GM12878 (cell line): Measurements from ENCODE around the gene HIC1. TPM values are rescaled to one million over a fixed set of nuclear protein-coding genes. Genes with fewer than 3 reads are reported as not detected.

Experiments used
- ATAC-seq: fragments of 200-7000 bp; cut with Tn5 transposase; 3 replicates; pipeline ENCODE4 v1.9.1; 2020; ENCODE audit warnings: mild to moderate bottlenecking, moderate library complexity
- BruUV-seq: library from RNA; stranded (reverse); fragments of 400-500 nt; replicated peaks from 2 replicates; lab custom pipeline; 2021; lab: Mats Ljungman, UMichigan
- CTCF ChIA-PET: fragments of 300-600 bp; sonication (Branson Sonifier 250); formaldehyde crosslinking; extraction: SDS; loops from one replicate; lab custom pipeline; 2021; ENCODE audit warnings: inconsistent platforms; lab: Yijun Ruan, JAX
- POLR2A ChIA-PET: fragments of 350-600 bp; formaldehyde crosslinking; extraction: SDS; loops from one replicate; lab custom pipeline; 2021; ENCODE audit warnings: inconsistent platforms; lab: Charles Lee
- RAD21 ChIA-PET: fragments of 300-600 bp; sonication (Branson Sonifier 250); formaldehyde crosslinking; loops from one replicate; lab custom pipeline; 2023; ENCODE audit warnings: antibody characterized with exemption; ENCODE audit not compliant: unreplicated experiment; lab: Charles Lee
- SMC1A ChIA-PET: fragments of 300-600 bp; sonication (Branson Sonifier 250); formaldehyde crosslinking; loops from one replicate; lab custom pipeline; 2023; ENCODE audit not compliant: unreplicated experiment, uncharacterized antibody; lab: Charles Lee
- DNase-seq: peaks from one replicate; pipeline ENCODE4 v3.0.0-alpha.2; 2011; ENCODE audit warnings: low read depth, low spot score
- FAIRE-seq: peaks from 3 replicates; lab custom pipeline; 2011; peaks lifted over from hg19 to GRCh38; lab: Jason Lieb, UNC
- H2AFZ ChIP-seq: 2 replicates; pipeline ENCODE4 v1.6.0; 2011; ENCODE audit warnings: low read depth, low read length, control low read depth; ENCODE audit not compliant: control insufficient read depth
- H3K27ac ChIP-seq: 2 replicates; pipeline ENCODE4 v1.5.1; 2011; ENCODE audit warnings: control low read depth; ENCODE audit not compliant: control insufficient read depth, insufficient read depth
- H3K27me3 ChIP-seq, 2 experiments: replicated peaks in 1 of 2; 2 replicates each; pipeline versions ENCODE4 v1.6.0 to v1.6.1; 2011; ENCODE audit warnings: low read length in 1 of 2; ENCODE audit not compliant: control insufficient read depth in 2 of 2, insufficient read depth in 2 of 2
- H3K36me3 ChIP-seq, 2 experiments: 2 replicates each; pipeline ENCODE4 v1.5.1; 2011; ENCODE audit warnings: low read length in 1 of 2; ENCODE audit not compliant: control insufficient read depth in 2 of 2, insufficient read depth in 2 of 2
- H3K4me1 ChIP-seq: 2 replicates; pipeline ENCODE4 v1.6.1; 2011; ENCODE audit warnings: mild to moderate bottlenecking, low read length, moderate library complexity, mixed read lengths; ENCODE audit not compliant: control insufficient read depth, insufficient read depth
- H3K4me2 ChIP-seq: 2 replicates; pipeline ENCODE4 v1.6.0; 2011; ENCODE audit warnings: control low read depth; ENCODE audit not compliant: control insufficient read depth, insufficient read depth
- H3K4me3 ChIP-seq: fragments of 200-600 bp; sonication (generic); 2 replicates; pipeline ENCODE4 v1.5.1; 2016
- H3K79me2 ChIP-seq: 2 replicates; pipeline ENCODE4 v1.6.0; 2011; ENCODE audit warnings: low read length; ENCODE audit not compliant: control insufficient read depth, insufficient read depth
- H3K9ac ChIP-seq: 2 replicates; pipeline ENCODE4 v1.8.0; 2011; ENCODE audit warnings: low read length, control low read depth, mixed read lengths; ENCODE audit not compliant: control insufficient read depth, insufficient read depth
- H3K9me3 ChIP-seq: replicated peaks from 3 replicates; pipeline ENCODE4 v1.5.1; 2011; ENCODE audit warnings: mild to moderate bottlenecking, low read length; ENCODE audit not compliant: control insufficient read depth, insufficient read depth
- H4K20me1 ChIP-seq: 2 replicates; pipeline ENCODE4 v1.6.0; 2011; ENCODE audit not compliant: control insufficient read depth, insufficient read depth
- BCL3 ChIP-seq: IDR thresholded peaks from 2 replicates; pipeline ENCODE4 v1.6.1; 2011; ENCODE audit warnings: borderline replicate concordance, low read depth, mild to moderate bottlenecking, moderate library complexity, low read length; ENCODE audit not compliant: insufficient read depth, poor library complexity, severe bottlenecking
- CHD2 ChIP-seq: IDR thresholded peaks from 2 replicates; pipeline ENCODE4 v1.6.1; 2011; ENCODE audit warnings: low read depth, low read length, improper control_type of control experiment, borderline replicate concordance
- E4F1 ChIP-seq: fragments of 450-650 bp; IDR thresholded peaks from 2 replicates; pipeline ENCODE4 v1.6.1; 2018; ENCODE audit warnings: borderline replicate concordance, mild to moderate bottlenecking; ENCODE audit not compliant: partially characterized antibody
- GABPA ChIP-seq: IDR thresholded peaks from 2 replicates; pipeline ENCODE4 v1.6.1; 2014; ENCODE audit warnings: antibody characterized with exemption, low read depth, mild to moderate bottlenecking, inconsistent platforms
- SMC3 ChIP-seq: IDR thresholded peaks from 2 replicates; pipeline ENCODE4 v1.6.1; 2011; ENCODE audit warnings: low read length, improper control_type of control experiment, borderline replicate concordance
- ZBED1 ChIP-seq: IDR thresholded peaks from 2 replicates; pipeline ENCODE4 v1.6.1; 2016; ENCODE audit warnings: borderline replicate concordance
- WGBS: methylation state at CpG from one replicate; pipeline ENCODE4 v1.1.6; 2016; ENCODE audit warnings: low lambda C conversion rate; ENCODE audit not compliant: insufficient replicate concordance, insufficient coverage; ENCODE audit errors: missing lambda C conversion rate; 5-methylcytosine and 5-hydroxymethylcytosine counted together
- in situ Hi-C: fragments of 300-500 bp; cut with MboI; formaldehyde crosslinking; loops from 9 replicates; pipeline ENCODE4 v1.14.3; 2018; ENCODE audit warnings: mixed read lengths
- intact Hi-C: fragments of 100-400 bp; cut with micrococcal nuclease; formaldehyde crosslinking; loops from one replicate; pipeline ENCODE4 v1.14.2; 2022; ENCODE audit not compliant: unreplicated experiment
- polyA plus RNA-seq, 11 experiments: library from polyadenylated mRNA; depleted of rRNA in 4 of 11; unstranded in 6 of 11; stranded (reverse) in 5 of 11; fragments of >200 nt; fragmentation: Nextera tagmentation in 4 of 11; fragmentation: Illumina TruSeq in 1 of 11; extraction: Ambion mirVana in 4 of 11; extraction: Trizol in 1 of 11; gene quantifications; 1 replicate in 1 of 11; 2 replicates in 10 of 11; pipeline versions ENCODE4 v1.2.1 to v1.2.3, GENCODE V29; 2011 to 2016; ENCODE audit warnings: inconsistent platforms in 2 of 11, missing spikeins in 2 of 11, low read depth in 1 of 11
- total RNA-seq, 4 experiments: library from RNA; depleted of rRNA in 3 of 4; stranded (reverse); fragments of >200 nt in 3 of 4; fragmentation: Illumina TruSeq in 1 of 4; extraction: Trizol in 1 of 4; gene quantifications; 2 replicates each; pipeline versions ENCODE4 v1.2.1 to v1.2.3, GENCODE V29; 2013 to 2021
- TF ChIP-seq, protein P1 (sequence below): IDR thresholded peaks from 2 replicates; pipeline ENCODE4 v1.6.1; 2012; ENCODE audit warnings: mild to moderate bottlenecking, low read depth, low read length

Gene HIC1
- total and polyA plus RNA-seq, 10 of the 15 experiments (the other 5 are each of a cell fraction or from before 2014, with no cell fraction given), result 0.11 to 61.1 (median 4.9) TPM

DNA sequence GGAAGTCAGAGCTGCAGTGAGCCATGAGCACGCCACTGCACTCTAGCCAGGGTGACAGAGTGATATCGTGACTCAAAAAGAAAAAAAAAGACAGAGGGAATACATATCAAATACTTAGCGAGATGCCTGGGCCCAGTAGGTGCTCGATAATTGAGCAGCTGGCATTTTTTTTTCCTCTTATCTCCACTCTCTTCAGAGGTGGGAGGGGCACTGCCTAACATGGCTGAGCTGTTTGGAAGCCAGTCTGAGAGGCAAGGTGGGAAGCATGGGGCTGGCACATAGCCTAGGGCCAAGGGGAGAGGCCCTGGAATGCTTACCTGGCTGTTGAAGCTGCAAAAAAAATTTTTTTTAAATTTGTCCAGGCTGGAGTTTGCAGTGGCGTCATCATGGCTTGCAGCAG is 38.4 kb downstream of the HIC1 start (continued):
- TF ChIP-seq, protein P1, sequence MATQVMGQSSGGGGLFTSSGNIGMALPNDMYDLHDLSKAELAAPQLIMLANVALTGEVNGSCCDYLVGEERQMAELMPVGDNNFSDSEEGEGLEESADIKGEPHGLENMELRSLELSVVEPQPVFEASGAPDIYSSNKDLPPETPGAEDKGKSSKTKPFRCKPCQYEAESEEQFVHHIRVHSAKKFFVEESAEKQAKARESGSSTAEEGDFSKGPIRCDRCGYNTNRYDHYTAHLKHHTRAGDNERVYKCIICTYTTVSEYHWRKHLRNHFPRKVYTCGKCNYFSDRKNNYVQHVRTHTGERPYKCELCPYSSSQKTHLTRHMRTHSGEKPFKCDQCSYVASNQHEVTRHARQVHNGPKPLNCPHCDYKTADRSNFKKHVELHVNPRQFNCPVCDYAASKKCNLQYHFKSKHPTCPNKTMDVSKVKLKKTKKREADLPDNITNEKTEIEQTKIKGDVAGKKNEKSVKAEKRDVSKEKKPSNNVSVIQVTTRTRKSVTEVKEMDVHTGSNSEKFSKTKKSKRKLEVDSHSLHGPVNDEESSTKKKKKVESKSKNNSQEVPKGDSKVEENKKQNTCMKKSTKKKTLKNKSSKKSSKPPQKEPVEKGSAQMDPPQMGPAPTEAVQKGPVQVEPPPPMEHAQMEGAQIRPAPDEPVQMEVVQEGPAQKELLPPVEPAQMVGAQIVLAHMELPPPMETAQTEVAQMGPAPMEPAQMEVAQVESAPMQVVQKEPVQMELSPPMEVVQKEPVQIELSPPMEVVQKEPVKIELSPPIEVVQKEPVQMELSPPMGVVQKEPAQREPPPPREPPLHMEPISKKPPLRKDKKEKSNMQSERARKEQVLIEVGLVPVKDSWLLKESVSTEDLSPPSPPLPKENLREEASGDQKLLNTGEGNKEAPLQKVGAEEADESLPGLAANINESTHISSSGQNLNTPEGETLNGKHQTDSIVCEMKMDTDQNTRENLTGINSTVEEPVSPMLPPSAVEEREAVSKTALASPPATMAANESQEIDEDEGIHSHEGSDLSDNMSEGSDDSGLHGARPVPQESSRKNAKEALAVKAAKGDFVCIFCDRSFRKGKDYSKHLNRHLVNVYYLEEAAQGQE, result no peak
- TF ChIP-seq SMC3 (no peak), ZBED1 (no peak)

- Histone ChIP-seq H3K9ac (no peak overlapping the region), H3K4me2 (0 out of 2 replicates have a peak overlapping the region, but pooled peaks have one; percentile 5), H3K4me1 (peaks cover 26% of the 10 kb centered on the region), H4K20me1 (no peaks in the 10 kb centered on the region), H3K27me3 (no peaks in the 10 kb centered on the region), H3K9me3 (no peaks in the 10 kb centered on the region), H3K27ac (no peak overlapping the region), H3K79me2 (peaks cover 10% of the 10 kb centered on the region), H3K36me3 (peaks cover 2% of the 10 kb centered on the region in 2 experiments; a peak in 1 of 4 replicates), H2AFZ (no peak overlapping the region), H3K4me3 (no peak overlapping the region)
- no TSS peak for BruUV-seq
- POLR2A ChIA-PET, result interaction anchor here (0.6 to 2.0 kb wide), 7 partner anchors 8 to 149 kb away, joined by 3 to 7 read pairs (median 3); no protein-coding TSS in a partner anchor
- WGBS, result 82% methylated on average over 12 of the region's 12 CpGs
- SMC1A ChIA-PET, result interaction anchor here (0.6 to 4.3 kb wide), 16 partner anchors 29 to 188 kb away, joined by 3 to 39 read pairs (median 3); no protein-coding TSS in a partner anchor
- peak; percentile 43 for ATAC-seq
- RAD21 ChIA-PET, result interaction anchor here (0.9 to 4.7 kb wide), 15 partner anchors 11 to 165 kb away, joined by 3 to 41 read pairs (median 4); partner anchors contain the start of gene HIC1
- CTCF ChIA-PET, result interaction anchor here (0.6 to 11.4 kb wide), 17 partner anchors 12 to 187 kb away, joined by 3 to 126 read pairs (median 4); partner anchors contain the start of gene HIC1
- FAIRE-seq, result no peak
- intact Hi-C loops, result loop anchor here (5.0 kb wide), 1 partner anchor 38 kb away; the partner anchor contains the start of gene HIC1
- DNase-seq, result no peak
- in situ Hi-C loops, result no loop called here
- TF ChIP-seq, protein P1, result no peak
- TF ChIP-seq BCL3, result no peak
- no peak for TF ChIP-seq CHD2
- TF ChIP-seq E4F1, result no peak
- no peak for TF ChIP-seq GABPA
Measured at GRCh38 chr17:2094891-2095535, 40.1 kb downstream of the HIC1 start.
